GM12892 (cell line): ENCODE data around the gene AQP2.
A peak's percentile ranks its signal among the peaks of the same experiment; 100 is the strongest.

Experiments
- DNase-seq: peaks from one replicate; pipeline ENCODE4 v3.0.0; 2011; ENCODE audit not compliant: insufficient read length
- FAIRE-seq: peaks from 2 replicates; lab custom pipeline; 2011; peaks lifted over from hg19 to GRCh38; lab: Jason Lieb, UNC
- POLR2A ChIP-seq: IDR thresholded peaks from 2 replicates; pipeline ENCODE4 v1.6.1; 2011; ENCODE audit warnings: low read depth, low read length, control low read depth
- POLR2AphosphoS5 ChIP-seq: IDR thresholded peaks from 2 replicates; pipeline ENCODE4 v1.6.1; 2011; ENCODE audit warnings: low read depth, low read length, control low read depth
- TAF1 ChIP-seq: IDR thresholded peaks from 2 replicates; pipeline ENCODE4 v1.6.1; 2011; ENCODE audit warnings: low read depth, mild to moderate bottlenecking, control low read depth, low read length, borderline replicate concordance

AQP2 gene

DNA sequence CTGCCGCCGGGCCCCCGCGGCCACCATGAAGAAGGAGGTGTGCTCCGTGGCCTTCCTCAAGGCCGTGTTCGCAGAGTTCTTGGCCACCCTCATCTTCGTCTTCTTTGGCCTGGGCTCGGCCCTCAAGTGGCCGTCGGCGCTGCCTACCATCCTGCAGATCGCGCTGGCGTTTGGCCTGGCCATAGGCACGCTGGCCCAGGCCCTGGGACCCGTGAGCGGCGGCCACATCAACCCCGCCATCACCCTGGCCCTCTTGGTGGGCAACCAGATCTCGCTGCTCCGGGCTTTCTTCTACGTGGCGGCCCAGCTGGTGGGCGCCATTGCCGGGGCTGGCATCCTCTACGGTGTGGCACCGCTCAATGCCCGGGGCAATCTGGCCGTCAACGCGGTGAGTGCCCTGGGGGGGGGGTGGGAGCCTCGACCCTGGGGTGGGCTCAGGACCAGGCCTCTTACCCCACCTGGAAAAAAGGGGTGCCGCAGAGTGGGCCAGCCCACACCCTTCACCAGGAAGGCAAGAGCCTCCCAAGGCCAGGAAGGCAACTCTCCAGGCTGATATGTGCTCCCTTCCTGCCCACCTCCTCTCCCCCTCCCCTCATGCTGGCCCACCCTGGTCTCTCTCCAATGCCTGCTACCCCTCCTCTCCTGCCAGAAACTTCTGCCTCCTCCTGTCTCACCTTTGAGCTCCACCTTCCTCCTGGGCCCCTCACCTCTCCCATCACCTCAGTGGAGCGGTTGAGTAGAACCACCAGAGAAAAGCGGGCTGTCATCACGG is 11.6 kb downstream of the AQP2 start:
- TF ChIP-seq POLR2AphosphoS5: no peak
- no peak for TF ChIP-seq TAF1
- no peak for TF ChIP-seq POLR2A
- DNase-seq (no peak), FAIRE-seq (no peak)

DNA sequence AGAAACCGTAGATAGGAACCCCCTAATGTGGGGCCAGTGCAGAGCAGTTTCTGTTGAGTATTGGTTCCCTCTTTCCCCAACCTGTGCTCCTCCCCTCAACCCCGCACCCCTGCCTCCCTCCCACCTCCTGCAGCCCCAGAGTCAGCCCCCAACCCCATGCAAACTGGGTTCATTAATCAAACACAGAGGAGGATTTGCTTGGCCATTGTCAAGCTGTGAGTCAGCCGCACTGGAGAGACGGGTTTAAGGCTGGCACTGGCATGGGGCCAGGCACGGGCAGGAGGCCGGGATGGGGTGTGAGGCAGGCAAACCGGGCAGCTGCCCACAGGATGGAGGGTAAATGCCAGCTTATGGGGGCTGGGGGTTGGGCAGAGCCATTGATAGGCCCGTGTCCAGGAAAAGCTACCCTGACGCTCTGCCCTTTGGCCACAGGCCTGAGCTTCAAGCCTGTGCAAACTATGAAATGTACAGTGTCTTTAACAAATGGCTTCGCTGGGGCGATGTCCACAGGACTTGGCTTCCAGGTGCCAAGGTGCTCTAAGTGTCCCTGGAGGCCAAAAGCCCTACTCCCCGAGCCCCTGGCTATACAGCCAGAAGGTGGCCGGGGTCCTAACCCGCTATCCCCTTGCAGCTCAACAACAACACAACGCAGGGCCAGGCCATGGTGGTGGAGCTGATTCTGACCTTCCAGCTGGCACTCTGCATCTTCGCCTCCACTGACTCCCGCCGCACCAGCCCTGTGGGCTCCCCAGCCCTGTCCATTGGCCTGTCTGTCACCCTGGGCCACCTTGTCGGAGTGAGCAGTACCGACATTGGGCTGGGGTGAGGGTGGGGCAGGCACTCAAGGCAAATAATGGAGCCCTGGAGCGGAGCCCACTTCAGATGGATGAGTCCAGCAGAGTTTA is 12.6 kb downstream of the AQP2 start:
- FAIRE-seq: no peak

DNA sequence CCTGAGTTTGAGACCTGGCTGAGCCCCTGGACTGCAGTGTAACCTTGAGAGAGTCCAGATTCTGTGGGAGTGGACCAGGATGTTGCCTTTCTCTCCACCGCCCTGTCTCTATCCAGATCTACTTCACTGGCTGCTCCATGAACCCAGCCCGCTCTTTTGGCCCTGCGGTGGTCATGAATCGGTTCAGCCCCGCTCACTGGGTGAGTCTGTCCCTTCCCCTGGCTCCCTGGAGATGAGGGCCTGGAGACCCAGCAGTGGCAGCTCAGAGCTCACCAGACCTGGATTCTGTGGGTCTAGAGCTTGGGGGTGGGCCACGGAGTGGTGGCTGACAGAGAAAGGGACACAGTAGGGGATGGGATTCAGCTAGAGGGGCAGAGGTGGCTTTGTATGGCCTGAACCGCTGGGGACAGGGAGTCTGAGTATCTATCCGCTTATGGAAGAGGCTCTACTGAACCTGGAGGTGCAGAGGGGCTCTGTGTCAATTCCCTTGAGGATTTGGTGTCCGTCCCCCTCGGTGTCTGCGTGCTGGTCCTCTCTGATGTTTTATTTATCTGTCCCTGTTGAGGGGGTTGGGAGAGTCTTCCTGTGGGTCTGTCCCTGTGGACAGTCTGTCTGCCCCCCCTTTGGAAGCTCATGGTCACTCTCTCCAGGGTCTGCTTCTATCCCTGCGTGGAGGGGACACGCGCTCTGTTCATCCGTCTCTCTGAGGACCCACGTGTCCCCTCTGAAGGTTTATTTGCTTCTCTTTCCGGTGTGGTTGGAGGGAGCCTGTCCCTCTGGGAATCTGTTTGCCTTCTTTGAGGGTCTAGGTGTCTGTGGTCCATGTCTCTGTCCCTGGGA is 13.7 kb downstream of the AQP2 start:
- TF ChIP-seq POLR2A (no peak), POLR2AphosphoS5 (no peak), TAF1 (no peak)
- DNase-seq (no peak), FAIRE-seq (no peak)

More for the DNA sequence above, 12.6 kb downstream of the AQP2 start:
- no peak for DNase-seq
- TF ChIP-seq POLR2A (no peak), POLR2AphosphoS5 (no peak), TAF1 (no peak)

DNA sequence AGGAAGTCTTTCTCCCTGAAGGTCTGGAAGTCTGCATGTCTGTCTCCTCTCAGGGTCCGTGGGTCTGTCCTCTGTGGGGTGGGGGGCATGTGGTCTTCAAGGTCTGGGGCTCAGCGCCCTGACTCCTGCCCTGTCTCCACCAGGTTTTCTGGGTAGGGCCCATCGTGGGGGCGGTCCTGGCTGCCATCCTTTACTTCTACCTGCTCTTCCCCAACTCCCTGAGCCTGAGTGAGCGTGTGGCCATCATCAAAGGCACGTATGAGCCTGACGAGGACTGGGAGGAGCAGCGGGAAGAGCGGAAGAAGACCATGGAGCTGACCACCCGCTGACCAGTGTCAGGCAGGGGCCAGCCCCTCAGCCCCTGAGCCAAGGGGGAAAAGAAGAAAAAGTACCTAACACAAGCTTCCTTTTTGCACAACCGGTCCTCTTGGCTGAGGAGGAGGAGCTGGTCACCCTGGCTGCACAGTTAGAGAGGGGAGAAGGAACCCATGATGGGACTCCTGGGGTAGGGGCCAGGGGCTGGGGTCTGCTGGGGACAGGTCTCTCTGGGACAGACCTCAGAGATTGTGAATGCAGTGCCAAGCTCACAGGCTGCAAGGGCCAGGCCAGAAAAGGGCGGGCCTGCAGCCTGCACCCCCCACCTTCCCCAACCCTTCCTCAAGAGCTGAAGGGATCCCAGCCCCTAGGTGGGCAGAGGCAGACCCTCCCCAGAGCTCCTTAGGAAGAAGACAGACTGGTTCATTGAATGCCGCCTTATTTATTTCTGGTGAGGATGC is 14.5 kb downstream of the AQP2 start:
- FAIRE-seq: no peak
- DNase-seq: no peak
- TF ChIP-seq TAF1 (no peak), POLR2A (no peak), POLR2AphosphoS5 (no peak)

DNA sequence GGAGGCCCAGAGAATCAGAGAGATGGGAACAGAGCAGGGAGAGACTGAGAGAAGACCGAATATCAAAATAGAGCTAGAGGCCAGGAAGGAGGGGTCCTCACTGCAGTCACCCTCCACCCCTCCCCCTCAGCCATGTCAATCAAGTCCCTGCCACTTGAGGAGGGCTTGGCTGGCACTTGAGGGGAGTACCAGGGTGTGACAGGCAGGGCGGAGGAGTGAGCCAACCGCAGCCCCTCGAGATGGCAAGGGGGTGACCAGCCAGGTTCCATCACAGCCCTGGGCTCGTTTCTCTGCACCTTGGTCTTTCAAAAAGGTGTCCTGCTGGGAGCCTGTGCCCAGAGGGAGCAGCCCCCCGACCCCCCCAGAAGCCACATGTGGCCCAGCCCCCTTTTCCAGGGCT is 15.3 kb downstream of the AQP2 start:
- no peak for DNase-seq
- no peak for TF ChIP-seq POLR2A
- TF ChIP-seq TAF1: no peak
- TF ChIP-seq POLR2AphosphoS5: no peak
- no peak for FAIRE-seq

DNA sequence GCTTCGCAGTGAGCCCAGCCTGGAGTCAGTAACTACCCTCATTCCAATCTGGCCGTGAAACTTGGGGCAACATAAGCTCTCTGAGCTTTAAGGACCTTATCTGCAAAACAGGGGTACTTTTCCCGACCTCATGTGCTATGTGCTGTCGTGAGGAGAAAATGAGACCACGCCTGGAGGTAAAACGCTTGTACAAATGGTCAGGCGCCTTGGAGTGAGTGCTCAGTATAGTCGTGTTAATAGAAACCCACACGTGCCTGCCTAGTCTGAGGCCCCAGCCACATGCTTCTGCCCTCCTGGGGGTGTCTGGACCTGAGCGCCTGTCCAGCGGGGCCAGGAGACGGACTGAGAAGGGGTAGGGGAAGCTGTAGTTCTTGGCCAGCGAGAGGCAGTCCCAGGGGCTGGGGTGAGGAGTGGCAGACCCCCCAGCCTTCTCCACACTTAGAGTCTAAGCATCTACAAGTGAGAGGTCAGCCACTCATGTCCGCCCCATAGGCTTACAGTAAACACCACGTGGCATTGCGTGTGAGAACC is 16.0 kb downstream of the AQP2 start:
- FAIRE-seq: no peak
- TF ChIP-seq POLR2A (no peak), POLR2AphosphoS5 (no peak), TAF1 (no peak)
- DNase-seq: no peak

DNA sequence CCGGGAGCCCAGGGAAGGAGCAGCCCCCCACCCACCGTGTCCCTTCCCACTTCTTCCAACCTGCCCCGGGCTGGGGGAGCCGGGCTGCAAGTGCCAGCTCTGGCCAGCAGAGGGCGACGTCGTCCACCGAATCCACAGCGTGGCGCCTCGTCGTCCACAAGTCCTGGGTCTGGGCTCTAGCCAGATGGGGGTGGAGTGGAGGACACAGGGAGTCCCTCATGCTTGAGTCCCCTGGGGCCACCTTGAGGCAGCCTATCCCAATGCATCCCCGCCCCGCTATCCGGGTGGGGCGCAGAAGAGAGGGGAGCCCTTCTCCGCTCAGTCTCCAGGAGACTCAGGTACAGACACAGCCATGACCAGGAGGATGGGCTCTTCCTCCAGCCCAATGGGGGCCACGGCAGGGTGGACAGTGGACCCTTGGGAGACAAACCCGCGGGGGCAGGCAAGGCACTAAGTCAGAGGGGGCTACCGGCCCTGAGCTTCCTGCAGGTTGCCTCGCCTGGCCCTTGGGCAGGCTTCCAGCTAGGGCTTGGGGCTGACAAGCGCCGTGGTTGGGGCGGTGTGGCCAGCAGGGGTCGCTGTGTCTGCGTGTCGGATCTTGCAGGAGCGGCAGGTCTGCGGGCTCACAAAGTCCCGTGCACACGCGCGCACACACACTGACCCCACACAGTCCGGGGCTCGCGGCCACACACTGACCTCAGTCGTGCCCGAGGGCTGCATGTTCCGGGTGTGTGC is 16.7 kb downstream of the AQP2 start:
- DNase-seq (peak; percentile 95), FAIRE-seq (peak; percentile 92)
- TF ChIP-seq TAF1: no peak
- no peak for TF ChIP-seq POLR2A
- TF ChIP-seq POLR2AphosphoS5: no peak

DNA sequence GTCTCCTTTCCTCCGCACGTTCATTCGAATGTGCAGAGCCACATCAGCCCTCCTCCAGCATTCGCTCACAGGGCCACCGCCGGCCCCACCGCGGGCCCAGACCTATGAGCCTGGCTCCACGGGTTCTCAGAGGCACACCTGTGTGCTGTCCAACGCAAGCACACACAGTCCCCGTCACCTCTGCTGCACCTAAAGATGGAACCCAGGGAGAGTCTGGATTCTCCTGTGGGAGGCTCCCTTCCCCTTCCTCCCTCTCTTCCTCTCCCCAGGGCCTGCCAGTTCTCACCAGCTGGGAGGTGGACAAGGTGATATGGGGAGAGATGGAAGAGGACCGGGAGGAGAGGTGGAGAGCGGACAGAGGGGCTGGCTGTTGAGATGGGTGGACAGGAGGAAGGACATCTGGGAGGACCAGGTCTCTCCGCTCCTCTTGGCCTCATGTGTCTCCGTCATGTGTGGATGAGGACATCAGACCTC is 17.3 kb downstream of the AQP2 start:
- TF ChIP-seq POLR2A (no peak), POLR2AphosphoS5 (no peak), TAF1 (no peak)
- DNase-seq (no peak), FAIRE-seq (no peak)

DNA sequence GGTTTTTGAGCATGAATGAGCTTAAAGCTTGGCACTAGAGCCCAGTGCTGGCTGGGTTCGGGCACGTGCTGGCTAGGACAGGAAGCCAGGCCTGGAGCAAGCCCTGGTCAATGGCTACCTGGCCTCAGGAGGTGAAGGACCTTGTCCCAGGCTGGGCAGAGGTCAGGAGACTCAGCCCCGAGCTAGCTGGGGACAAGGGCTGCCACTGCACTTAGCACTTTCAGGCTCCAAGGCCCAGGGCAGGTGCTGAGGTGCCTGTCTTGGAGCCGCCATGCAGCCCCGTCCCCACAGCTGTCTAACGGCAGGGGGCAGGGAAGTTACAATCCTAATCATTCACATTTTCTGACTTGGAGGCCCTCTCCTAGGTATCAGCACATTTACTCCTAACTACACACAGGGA is 17.9 kb downstream of the AQP2 start:
- DNase-seq (no peak), FAIRE-seq (no peak)
- TF ChIP-seq POLR2AphosphoS5 (no peak), POLR2A (no peak), TAF1 (no peak)

DNA sequence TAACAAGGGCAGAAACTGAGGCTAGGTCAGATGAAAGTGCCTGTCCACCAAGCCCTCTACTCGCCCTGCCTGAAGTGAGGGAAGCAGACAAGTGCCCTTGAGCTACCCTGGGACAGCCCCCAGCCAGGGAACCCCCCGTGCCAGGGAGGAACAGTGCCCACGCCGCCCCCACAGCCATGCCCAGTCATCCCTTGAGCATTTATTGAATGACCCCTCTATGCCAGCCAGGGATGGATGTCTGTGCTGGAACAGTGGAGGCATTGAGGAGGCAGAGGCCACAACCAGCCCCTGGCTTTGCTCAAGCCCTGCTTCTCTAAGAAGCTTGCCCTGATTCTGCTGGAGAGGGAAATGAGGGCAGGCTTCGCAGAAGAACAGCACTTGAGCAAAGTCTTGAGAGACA is 18.5 kb downstream of the AQP2 start:
- no peak for TF ChIP-seq POLR2AphosphoS5
- no peak for TF ChIP-seq POLR2A
- no peak for TF ChIP-seq TAF1
- FAIRE-seq (no peak), DNase-seq (no peak)
